Inferior parietal cortex (tissue), 1 donor: ENCODE measurements around the gene GATA1.

Experiments used
- DNase-seq: peaks from one replicate; pipeline ENCODE4 v3.0.0-alpha.2; 2016; ENCODE audit errors: extremely low spot score

GATA1 gene

GRCh38 chrX:48785186-48785539 lies 1.2 kb upstream of the GATA1 start:
- DNase-seq: no peak

GRCh38 chrX:48785540-48786214 lies 713 bp upstream of the GATA1 start:
- no peak for DNase-seq

GRCh38 chrX:48786825-48787504 lies 575 bp downstream of the GATA1 start:
- no peak for DNase-seq

- DNase-seq: no peak
Measured at GRCh38 chrX:48787505-48788443, 1.4 kb downstream of the GATA1 start.

GRCh38 chrX:48789366-48790220 lies 3.2 kb downstream of the GATA1 start:
- no peak for DNase-seq

GRCh38 chrX:48790477-48790876 lies 4.1 kb downstream of the GATA1 start:
- DNase-seq: no peak

DNA sequence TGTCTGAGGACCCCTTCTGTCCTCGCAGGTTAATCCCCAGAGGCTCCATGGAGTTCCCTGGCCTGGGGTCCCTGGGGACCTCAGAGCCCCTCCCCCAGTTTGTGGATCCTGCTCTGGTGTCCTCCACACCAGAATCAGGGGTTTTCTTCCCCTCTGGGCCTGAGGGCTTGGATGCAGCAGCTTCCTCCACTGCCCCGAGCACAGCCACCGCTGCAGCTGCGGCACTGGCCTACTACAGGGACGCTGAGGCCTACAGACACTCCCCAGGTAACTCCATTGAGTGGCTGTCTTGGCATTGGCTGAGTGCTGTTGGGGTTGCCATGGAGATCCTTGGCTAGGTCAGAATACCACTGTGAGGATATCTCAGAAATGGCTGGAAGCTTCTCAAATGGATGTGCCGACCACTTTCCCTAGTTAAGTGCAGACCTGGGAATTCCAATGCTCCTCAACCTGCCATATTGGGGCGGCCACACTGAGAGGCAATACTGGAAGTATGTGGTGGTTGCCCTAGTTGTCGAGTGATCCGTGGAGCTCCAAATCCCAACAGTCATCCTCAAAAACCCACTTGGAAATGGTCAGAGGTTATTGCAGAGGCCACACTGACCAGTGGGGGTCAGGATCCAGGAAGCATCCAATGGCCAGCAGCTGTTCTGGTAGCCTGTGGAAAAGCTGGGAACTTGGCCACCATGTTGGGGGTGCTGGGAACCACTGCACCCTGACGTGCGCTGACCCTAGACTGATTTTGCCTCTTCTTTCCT lies 4.9 kb downstream of the GATA1 start:
- DNase-seq: no peak

GRCh38 chrX:48792219-48792618 lies 5.8 kb downstream of the GATA1 start:
- no peak for DNase-seq

DNA sequence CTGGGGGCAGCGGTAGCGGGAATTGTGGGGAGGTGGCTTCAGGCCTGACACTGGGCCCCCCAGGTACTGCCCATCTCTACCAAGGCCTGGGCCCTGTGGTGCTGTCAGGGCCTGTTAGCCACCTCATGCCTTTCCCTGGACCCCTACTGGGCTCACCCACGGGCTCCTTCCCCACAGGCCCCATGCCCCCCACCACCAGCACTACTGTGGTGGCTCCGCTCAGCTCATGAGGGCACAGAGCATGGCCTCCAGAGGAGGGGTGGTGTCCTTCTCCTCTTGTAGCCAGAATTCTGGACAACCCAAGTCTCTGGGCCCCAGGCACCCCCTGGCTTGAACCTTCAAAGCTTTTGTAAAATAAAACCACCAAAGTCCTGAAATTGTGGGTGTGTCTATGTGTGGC lies 7.5 kb downstream of the GATA1 start:
- no peak for DNase-seq

DNA sequence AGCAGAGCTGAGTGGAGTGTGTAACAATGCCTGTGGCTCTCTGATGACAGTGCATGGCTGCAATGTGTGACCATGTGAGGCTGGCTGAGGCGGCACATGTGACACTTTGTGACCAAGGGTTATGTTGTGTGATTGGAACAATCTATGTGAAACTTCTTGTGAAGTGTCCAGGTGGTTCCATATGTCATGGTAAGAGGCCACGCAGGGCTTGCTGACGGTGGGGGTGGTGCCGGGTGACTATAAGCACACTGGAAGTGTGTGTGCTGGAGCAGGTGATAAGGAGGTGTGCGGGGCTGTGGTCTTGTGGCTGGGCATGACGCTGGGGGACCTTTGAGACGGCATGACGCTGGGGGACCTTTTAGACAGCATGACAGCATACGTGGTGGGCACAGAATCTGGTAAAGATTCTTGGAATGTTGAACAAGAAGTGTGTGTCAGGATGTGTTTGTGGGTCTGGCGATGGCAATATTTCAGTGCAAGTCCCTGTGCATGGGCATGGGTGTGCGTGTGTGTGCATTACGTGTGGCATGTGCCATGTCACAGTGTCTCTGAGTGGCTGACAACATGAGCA lies 8.0 kb downstream of the GATA1 start:
- DNase-seq: no peak

DNA sequence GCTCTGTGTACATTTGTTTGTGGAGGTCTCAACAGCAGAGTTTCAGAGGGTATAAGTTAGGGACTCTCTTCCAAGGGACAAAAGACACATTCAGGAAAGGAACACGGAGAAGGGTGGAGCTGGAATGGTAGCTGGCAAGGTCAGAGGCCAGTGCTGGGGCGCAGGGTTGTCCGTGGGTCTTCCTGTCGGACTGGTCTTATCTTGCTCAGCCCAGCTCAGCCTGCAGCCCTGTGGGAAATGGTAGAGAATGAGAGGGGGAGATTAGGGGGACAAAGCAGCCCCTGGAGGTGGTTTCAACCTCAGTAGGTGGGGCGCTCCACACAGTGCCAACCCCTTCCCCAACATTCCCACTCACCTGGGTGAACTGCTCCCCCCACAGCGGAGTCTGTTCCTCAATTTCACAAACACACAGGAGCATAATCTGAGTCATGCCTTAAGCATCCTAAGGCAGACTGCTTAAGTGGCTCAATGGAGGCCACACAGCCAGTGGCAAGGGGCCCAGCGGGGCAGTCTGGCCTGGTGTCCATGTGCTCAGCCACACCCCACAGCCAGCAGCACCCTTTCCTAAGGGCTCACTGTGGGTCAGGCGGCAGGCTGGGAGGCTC lies 8.6 kb downstream of the GATA1 start:
- no peak for DNase-seq

DNA sequence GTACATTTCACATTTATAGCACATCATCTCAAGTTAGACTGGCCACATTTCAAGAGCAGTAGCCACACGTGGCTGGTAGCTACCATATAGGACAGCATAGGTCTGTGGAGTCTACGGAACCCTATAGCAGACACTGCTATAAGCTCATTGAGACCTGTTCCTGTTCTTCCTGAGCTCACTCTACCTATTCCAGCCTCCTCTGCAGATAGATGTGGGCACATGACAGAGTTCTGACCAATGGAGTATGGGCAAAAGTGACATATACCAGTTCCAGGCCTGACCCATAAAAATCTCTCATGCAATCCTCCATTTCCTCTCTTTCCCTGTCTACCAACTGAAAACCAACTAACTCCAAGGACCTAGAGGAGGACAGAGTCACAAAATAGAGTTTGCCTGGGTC lies 11.9 kb downstream of the GATA1 start:
- DNase-seq: no peak

- peak; percentile 21 for DNase-seq
Measured at GRCh38 chrX:48800574-48801279, 14.3 kb downstream of the GATA1 start.

DNA sequence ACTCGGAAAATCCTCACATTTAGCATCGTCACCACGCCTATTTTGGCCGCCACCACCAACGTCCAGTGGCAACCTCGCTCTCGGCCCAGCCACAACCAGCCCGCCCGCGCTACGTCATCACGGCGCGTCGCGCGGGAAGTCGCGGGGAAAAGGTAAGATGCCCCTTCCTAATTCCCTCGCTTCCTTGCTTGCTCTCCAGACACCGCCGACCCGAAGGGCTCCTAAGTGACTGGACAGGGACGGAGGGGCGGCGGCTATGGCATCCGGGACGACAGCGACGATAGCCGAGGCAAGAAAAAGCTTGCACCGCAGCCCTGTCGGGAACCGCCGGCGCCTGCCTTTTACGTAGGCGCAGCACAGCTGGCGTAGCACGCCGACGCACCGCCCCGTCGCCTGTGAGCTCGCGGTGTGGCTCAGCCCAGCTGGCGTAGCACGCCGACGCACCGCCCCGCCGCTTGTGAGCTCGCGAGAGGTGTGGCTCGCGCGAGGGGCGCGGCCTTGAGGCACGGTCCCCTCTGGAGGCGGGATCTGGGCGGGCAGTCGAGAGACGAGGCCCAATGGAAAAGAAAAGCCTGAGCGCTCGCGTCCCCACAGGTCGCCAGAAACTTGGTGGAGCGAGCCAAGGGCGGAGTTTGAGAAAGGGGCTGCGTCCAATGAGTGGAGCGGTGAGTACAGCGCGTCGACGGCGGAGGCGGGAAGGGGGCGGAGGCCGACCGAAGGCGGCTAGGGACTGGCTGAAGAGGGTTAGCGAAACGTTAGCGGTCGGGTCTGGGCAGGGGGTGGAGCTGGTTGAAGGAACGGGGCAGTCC lies 15.1 kb downstream of the GATA1 start, which contains the start of gene HDAC6:
Gene HDAC6 (plus strand): TSS at position 788 of the 809 bp plus-strand sequence. CDS start 626 bp downstream, outside the sequence.
- DNase-seq: peak; percentile 94

DNA sequence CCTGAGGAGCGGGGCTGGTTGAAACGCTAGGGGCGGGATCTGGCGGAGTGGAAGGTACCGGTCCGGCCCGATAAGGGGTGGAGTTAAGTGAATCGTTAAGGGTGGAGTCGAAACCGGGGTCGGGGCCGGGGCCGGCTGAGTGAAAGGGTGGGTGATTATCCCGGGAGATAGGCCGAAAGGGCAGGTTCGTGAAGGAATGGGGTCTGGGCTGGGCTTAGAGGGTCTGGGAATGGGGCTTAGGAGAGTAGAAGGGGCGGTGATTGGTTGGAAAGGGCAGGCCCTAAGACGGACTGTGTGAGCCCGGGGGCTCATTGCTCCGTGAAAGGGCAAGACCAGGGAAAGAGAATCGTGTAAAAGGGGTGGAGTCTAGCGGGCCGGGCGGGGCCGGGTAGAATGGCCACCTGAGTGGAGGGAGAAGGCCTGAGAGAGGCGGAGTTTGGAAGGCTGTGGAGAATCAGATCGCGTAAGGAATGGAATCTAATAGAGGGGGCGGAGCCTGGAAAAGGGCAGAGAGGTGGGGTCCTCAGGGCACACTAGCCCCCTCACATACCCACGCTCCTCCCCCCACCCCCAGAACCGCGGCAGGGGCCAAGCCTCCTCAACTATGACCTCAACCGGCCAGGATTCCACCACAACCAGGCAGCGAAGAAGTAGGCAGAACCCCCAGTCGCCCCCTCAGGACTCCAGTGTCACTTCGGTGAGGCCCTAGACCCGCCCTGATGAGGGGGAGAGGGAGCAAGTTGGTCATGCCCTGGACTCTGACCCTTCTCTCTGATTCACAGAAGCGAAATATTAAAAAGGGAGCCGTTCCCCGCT lies 15.9 kb downstream of the GATA1 start:
- DNase-seq: peak; percentile 22

DNA sequence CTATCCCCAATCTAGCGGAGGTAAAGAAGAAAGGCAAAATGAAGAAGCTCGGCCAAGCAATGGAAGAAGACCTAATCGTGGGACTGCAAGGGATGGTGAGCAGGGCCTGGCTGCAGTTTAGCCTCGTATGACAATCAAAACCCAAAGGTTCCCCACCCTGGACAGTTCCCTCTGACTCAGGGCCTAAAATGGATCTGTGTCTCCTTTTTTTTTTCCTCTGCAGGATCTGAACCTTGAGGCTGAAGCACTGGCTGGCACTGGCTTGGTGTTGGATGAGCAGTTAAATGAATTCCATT lies 16.5 kb downstream of the GATA1 start:
- no peak for DNase-seq

DNA sequence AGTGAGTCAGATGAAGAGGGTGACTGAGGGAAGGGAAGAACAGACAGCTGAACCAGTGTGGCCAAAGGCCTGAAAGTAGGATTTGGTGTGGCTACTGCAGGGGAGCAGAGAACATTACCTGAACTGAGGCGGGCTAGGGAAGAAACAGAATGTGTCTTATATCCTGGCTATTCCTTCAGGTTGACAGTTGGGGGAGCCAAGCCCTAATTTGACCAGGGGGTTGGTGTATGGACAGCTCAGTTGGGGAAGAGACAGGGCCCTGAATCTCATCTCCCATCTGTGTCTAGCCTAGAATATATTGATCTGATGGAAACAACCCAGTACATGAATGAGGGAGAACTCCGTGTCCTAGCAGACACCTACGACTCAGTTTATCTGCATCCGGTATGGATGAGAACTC lies 19.7 kb downstream of the GATA1 start:
- no peak for DNase-seq

DNA sequence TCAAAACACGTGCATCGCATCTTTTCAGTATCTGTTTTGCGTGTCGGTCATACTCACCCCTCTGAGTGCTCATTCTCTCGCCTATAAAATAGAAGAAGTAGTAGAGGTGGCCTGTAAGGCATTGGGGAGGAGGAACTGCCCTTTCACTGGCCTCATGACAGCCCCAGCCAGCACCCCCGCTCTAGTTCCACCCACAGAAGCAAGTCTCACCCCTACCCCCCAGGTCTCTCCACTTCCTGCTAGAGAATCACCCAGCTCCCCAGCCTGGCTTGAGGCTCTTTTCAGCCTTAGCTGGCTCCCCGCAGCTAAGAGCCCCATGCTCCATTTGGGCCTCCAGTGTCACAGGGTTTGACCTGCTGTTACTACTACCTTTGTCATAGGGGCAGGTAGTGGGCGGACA lies 27.3 kb downstream of the GATA1 start:
- no peak for DNase-seq
